ENCODE measurements around the gene SLC1A7.

DNA sequence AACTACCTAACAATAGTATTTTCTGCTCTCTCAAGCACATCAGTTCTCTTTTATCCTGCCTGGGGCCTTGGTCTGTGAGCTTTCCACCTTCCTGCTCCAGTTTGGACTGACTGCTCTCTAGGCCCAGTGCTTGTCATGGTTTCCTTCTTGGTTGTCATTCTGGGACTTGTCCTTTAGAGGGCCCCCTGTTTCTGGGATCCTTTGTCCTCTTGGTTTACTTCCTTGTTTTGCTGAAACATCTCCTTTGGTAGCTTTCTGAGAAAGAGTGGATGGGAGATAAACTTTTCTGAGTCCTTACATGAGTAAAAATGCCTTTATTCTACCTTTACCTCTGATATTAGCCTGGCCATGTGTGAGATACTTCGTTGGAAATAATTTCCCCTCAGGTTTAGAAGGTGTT lies 4.7 kb downstream of the SLC1A7 start:
- no peak for TF ChIP-seq POLR2A (IDR thresholded peaks at IDR 0.05)
- TF ChIP-seq, protein P1, sequence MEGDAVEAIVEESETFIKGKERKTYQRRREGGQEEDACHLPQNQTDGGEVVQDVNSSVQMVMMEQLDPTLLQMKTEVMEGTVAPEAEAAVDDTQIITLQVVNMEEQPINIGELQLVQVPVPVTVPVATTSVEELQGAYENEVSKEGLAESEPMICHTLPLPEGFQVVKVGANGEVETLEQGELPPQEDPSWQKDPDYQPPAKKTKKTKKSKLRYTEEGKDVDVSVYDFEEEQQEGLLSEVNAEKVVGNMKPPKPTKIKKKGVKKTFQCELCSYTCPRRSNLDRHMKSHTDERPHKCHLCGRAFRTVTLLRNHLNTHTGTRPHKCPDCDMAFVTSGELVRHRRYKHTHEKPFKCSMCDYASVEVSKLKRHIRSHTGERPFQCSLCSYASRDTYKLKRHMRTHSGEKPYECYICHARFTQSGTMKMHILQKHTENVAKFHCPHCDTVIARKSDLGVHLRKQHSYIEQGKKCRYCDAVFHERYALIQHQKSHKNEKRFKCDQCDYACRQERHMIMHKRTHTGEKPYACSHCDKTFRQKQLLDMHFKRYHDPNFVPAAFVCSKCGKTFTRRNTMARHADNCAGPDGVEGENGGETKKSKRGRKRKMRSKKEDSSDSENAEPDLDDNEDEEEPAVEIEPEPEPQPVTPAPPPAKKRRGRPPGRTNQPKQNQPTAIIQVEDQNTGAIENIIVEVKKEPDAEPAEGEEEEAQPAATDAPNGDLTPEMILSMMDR (IDR thresholded peaks at IDR 0.05): no peak
